Measurements from ENCODE around the gene SLFN12L. TPM values are rescaled to one million over a fixed set of nuclear protein-coding genes. Genes with fewer than 3 reads are reported as not detected.

SLFN12L gene
- total and polyA plus RNA-seq, 10 of the 15 experiments (the other 5 are each of a cell fraction or from before 2014, with no cell fraction given), result 1.0 to 21.3 (median 9.4) TPM

DNA sequence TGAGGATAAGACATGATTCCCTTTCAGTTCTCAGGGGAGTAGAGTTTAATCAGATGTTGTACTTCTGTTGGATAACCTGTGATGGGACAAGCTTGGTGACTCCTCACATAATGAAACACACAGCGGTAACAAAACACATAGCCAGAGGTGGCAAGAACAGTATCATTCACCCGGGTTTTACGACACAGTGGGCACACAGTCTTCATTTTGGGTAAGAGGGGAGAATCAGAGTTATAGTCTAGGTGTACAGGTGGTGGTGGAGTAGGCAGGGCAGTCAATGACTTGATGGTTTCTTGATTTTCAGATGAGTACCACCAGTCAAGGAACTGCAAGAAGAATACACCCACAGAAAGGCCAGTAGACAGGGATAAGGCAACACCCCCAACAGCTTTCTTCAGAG lies 38.3 kb upstream of the SLFN12L start:
- in situ Hi-C loops (cut with MboI), result no loop called here
- no peaks in the 10 kb centered on the region for H4K20me1 ChIP-seq (ENCODE audit: control insufficient read depth, insufficient read depth)
- H3K4me1 ChIP-seq (ENCODE audit: control insufficient read depth, insufficient read depth, low read length), result peaks cover 11% of the 10 kb centered on the region
- FAIRE-seq, result no peak
- peaks cover 3% of the 10 kb centered on the region for H3K79me2 ChIP-seq (ENCODE audit: control insufficient read depth, insufficient read depth, low read length)
- no peak overlapping the region for H3K4me3 ChIP-seq
- H3K27ac ChIP-seq (ENCODE audit: control insufficient read depth, insufficient read depth), result no peak overlapping the region
- 97% methylated on average over 3 of the region's 3 CpGs for WGBS (ENCODE audit: insufficient coverage, insufficient replicate concordance, low lambda C conversion rate, missing lambda C conversion rate)
- CTCF ChIA-PET, result interaction anchor here (1.4 to 1.9 kb wide), 2 partner anchors 11 to 16 kb away, joined by 4 to 9 read pairs; partner anchors contain the start of gene AP2B1
- intact Hi-C loops (cut with micrococcal nuclease; ENCODE audit: unreplicated experiment), result no loop called here
- TF ChIP-seq PKNOX1 (IDR thresholded peaks at IDR 0.05), result no peak
- no peak for TF ChIP-seq MEF2A (IDR thresholded peaks at IDR 0.05; ENCODE audit: insufficient read depth, low read depth, low read length)
- TF ChIP-seq SMC3 (IDR thresholded peaks at IDR 0.05; ENCODE audit: borderline replicate concordance, low read length), result no peak
- TF ChIP-seq IRF4 (IDR thresholded peaks at IDR 0.05; ENCODE audit: low read depth, low read length), result no peak
- no peak overlapping the region for H3K4me2 ChIP-seq (ENCODE audit: control insufficient read depth, insufficient read depth)
- ATAC-seq, result no peak
- POLR2A ChIA-PET, result interaction anchor here (0.7 kb wide), 1 partner anchor 262 kb away, joined by 6 read pairs; no protein-coding TSS in a partner anchor
- no peak for DNase-seq (ENCODE audit: low read depth, low spot score)
- H3K27me3 ChIP-seq (replicated peaks in 1 of 2; ENCODE audit: control insufficient read depth in 2 of 2, insufficient read depth in 2 of 2, low read length in 1 of 2), result no peaks in the 10 kb centered on the region
- RAD21 ChIA-PET (ENCODE audit: unreplicated experiment), result no interaction called here
- no peaks in the 10 kb centered on the region for H3K36me3 ChIP-seq (ENCODE audit: control insufficient read depth in 2 of 2, insufficient read depth in 2 of 2, low read length in 1 of 2)
- H2AFZ ChIP-seq (ENCODE audit: control insufficient read depth, low read depth, low read length), result no peak overlapping the region
- H3K9me3 ChIP-seq (replicated peaks; ENCODE audit: control insufficient read depth, insufficient read depth, low read length), result no peaks in the 10 kb centered on the region
- H3K9ac ChIP-seq (ENCODE audit: control insufficient read depth, insufficient read depth, low read length), result no peak overlapping the region
- no TSS peak for BruUV-seq (replicated peaks)
- SMC1A ChIA-PET (ENCODE audit: uncharacterized antibody, unreplicated experiment), result interaction anchor here (0.9 to 1.4 kb wide), 2 partner anchors 9 to 31 kb away, joined by 3 read pairs; no protein-coding TSS in a partner anchor

DNA sequence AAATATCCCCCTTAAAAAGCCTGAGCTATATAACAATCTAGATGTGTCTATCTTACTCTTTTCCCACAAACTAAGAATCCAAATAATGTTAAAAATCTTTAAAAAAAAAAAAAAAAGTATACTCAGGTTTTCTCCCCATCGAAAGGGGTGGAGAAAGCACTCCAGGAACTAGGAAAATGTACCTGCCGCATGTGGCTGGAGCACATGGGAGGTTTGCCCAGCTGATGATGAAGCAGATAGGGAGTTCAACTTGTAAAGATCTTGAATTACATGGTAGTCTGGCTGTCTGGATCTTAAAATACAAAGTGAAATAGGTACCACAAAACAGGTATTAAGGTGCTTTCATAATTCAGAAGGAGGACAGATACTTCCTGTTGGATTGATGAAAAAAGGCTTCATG lies 31.9 kb upstream of the SLFN12L start:
- H3K9ac ChIP-seq (ENCODE audit: control insufficient read depth, insufficient read depth, low read length), result peak overlapping the region; percentile 88
- 97% methylated on average over 2 of the region's 2 CpGs for WGBS (ENCODE audit: insufficient coverage, insufficient replicate concordance, low lambda C conversion rate, missing lambda C conversion rate)
- intact Hi-C loops (cut with micrococcal nuclease; ENCODE audit: unreplicated experiment) (no loop called here), in situ Hi-C loops (cut with MboI) (no loop called here)
- POLR2A ChIA-PET, result interaction anchor here (0.7 to 2.3 kb wide), 2 partner anchors 20 to 238 kb away, joined by 6 to 8 read pairs; no protein-coding TSS in a partner anchor
- no peaks in the 10 kb centered on the region for H3K36me3 ChIP-seq (ENCODE audit: control insufficient read depth in 2 of 2, insufficient read depth in 2 of 2, low read length in 1 of 2)
- no peaks in the 10 kb centered on the region for H4K20me1 ChIP-seq (ENCODE audit: control insufficient read depth, insufficient read depth)
- BruUV-seq (replicated peaks), result no TSS peak
- ATAC-seq, result no peak
- no peaks in the 10 kb centered on the region for H3K9me3 ChIP-seq (replicated peaks; ENCODE audit: control insufficient read depth, insufficient read depth, low read length)
- TF ChIP-seq ELK1 (IDR thresholded peaks at IDR 0.05; ENCODE audit: low read depth, low read length) (no peak), SMAD1 (IDR thresholded peaks at IDR 0.05; ENCODE audit: low read depth, partially characterized antibody) (no peak), MTA2 (IDR thresholded peaks at IDR 0.05; ENCODE audit: low read depth) (no peak), POLR2A (IDR thresholded peaks at IDR 0.05; ENCODE audit: low read depth, low read length) (no peak), RBBP5 (conservative IDR thresholded peaks at IDR 0.05) (no peak), FOXK2 (IDR thresholded peaks at IDR 0.05) (no peak)
- CTCF ChIA-PET, result no interaction called here
- H3K27me3 ChIP-seq (replicated peaks in 1 of 2; ENCODE audit: control insufficient read depth in 2 of 2, insufficient read depth in 2 of 2, low read length in 1 of 2), result no peaks in the 10 kb centered on the region; a peak in 1 of 4 replicates
- peaks cover 24% of the 10 kb centered on the region for H3K79me2 ChIP-seq (ENCODE audit: control insufficient read depth, insufficient read depth, low read length)
- peak overlapping the region; percentile 91 for H3K4me2 ChIP-seq (ENCODE audit: control insufficient read depth, insufficient read depth)
- RAD21 ChIA-PET (ENCODE audit: unreplicated experiment), result interaction anchor here (0.6 kb wide), 1 partner anchor 506 kb away, joined by 3 read pairs; the partner anchor contains the start of gene RFFL
- FAIRE-seq, result no peak
- H3K4me1 ChIP-seq (ENCODE audit: control insufficient read depth, insufficient read depth, low read length), result peaks cover 3% of the 10 kb centered on the region; the same call in 1 of the 2 replicates
- SMC1A ChIA-PET (ENCODE audit: uncharacterized antibody, unreplicated experiment), result interaction anchor here (1.1 to 2.1 kb wide), 2 partner anchors 9 to 81 kb away, joined by 4 to 6 read pairs; partner anchors contain the start of gene PEX12
- peak overlapping the region; percentile 92 for H3K4me3 ChIP-seq
- H3K27ac ChIP-seq (ENCODE audit: control insufficient read depth, insufficient read depth), result no peak overlapping the region
- DNase-seq (ENCODE audit: low read depth, low spot score), result no peak
- no peak overlapping the region for H2AFZ ChIP-seq (ENCODE audit: control insufficient read depth, low read depth, low read length)

Measured in GM12878 (cell line).